ENCODE data around the gene FOXF1.

DNA sequence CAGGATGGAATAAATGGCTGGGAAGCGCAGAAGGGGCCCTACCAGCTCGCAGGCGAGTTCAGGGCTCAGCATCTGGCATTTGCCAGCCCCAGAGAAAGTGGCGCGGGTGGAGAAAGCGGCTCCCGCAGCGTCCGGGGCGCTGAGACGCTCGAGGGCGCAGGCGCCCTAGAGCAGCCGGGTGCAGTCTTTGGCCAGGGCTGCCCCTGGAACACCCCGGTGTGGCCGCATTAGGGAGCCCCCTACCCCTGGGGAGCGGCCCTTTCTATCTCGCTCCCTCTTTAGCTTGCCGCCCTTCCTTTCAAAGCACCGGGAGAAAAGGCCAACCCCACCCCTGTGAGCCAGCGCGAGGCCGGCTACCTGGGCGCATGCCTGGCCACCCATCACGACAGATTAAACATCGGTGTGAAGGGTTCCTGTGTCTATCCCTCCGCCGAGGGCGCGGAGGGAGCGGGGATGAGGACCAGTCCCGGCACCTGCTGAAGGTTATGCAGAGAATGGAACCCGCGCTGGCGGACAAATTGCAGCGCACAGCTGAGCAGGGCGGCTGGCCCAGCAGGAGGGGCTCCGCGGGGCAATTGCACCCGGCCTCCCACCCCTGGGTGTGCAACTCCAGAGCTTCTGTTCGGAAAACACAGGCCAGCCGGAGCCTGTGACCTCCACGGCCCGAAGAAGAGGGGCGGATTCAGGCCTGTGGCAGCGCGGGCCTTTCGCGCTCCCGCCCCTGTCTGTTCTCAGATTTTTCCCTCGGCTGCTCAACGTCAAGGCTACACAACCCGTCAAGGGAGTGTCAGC lies 15.6 kb upstream of the FOXF1 start:
- TF ChIP-seq, protein P1, sequence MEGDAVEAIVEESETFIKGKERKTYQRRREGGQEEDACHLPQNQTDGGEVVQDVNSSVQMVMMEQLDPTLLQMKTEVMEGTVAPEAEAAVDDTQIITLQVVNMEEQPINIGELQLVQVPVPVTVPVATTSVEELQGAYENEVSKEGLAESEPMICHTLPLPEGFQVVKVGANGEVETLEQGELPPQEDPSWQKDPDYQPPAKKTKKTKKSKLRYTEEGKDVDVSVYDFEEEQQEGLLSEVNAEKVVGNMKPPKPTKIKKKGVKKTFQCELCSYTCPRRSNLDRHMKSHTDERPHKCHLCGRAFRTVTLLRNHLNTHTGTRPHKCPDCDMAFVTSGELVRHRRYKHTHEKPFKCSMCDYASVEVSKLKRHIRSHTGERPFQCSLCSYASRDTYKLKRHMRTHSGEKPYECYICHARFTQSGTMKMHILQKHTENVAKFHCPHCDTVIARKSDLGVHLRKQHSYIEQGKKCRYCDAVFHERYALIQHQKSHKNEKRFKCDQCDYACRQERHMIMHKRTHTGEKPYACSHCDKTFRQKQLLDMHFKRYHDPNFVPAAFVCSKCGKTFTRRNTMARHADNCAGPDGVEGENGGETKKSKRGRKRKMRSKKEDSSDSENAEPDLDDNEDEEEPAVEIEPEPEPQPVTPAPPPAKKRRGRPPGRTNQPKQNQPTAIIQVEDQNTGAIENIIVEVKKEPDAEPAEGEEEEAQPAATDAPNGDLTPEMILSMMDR (conservative IDR thresholded peaks at IDR 0.05 in 1 of 2, IDR thresholded peaks at IDR 0.05 in 1 of 2; ENCODE audit: low read depth in 1 of 2, low read length in 2 of 2) = no peak
- TF ChIP-seq EZH2 (IDR thresholded peaks at IDR 0.05; ENCODE audit: low read length, missing control alignments) = no peak
